A549 (cell line): ENCODE measurements around the gene MYBPHL. TPM values are rescaled to one million over a fixed set of nuclear protein-coding genes. Genes with fewer than 3 reads are reported as not detected.

Experiments used
- ATAC-seq, 2 experiments: fragments of 200-7000 bp in 1 of 2; fragments of >200 bp in 1 of 2; cut with Nextera tagmentation in 1 of 2; cut with Tn5 transposase in 1 of 2; 3 replicates each; pipeline versions ENCODE4 v1.8.0 to v1.9.1; 2018 to 2020; ENCODE audit warnings: mild to moderate bottlenecking in 1 of 2, moderate library complexity in 1 of 2
- CTCF ChIA-PET: fragments of 300-600 bp; sonication (Branson Sonifier 250); formaldehyde crosslinking; extraction: SDS; loops from one replicate; lab custom pipeline; 2021; ENCODE audit warnings: antibody characterized with exemption, inconsistent platforms; lab: Yijun Ruan, JAX
- POLR2A ChIA-PET: fragments of 350-600 bp; formaldehyde crosslinking; extraction: SDS; loops from one replicate; lab custom pipeline; 2021; ENCODE audit warnings: antibody characterized with exemption, inconsistent platforms; lab: Yijun Ruan, JAX
- DNase-seq, 2 experiments: peaks; one replicate each; pipeline versions ENCODE4 v3.0.0 to v3.0.0-alpha.2; 2011 to 2016; ENCODE audit warnings: low read depth in 1 of 2, low spot score in 1 of 2
- FAIRE-seq: peaks from 2 replicates; lab custom pipeline; 2011; peaks lifted over from hg19 to GRCh38; lab: Jason Lieb, UNC
- H3K27ac ChIP-seq, 2 experiments: fragments of >200 bp; sonication (Bioruptor Twin); formaldehyde crosslinking; 3 replicates each; pipeline ENCODE4 v1.5.1; 2016 to 2017
- H3K4me1 ChIP-seq: fragments of >200 bp; sonication (Bioruptor Twin); formaldehyde crosslinking; 3 replicates; pipeline ENCODE4 v1.6.1; 2016
- H3K4me2 ChIP-seq: fragments of >200 bp; sonication (Bioruptor Twin); formaldehyde crosslinking; 3 replicates; pipeline ENCODE4 v1.6.1; 2016
- H3K4me3 ChIP-seq: fragments of >200 bp; sonication (Bioruptor Twin); formaldehyde crosslinking; 3 replicates; pipeline ENCODE4 v1.5.1; 2016
- H3K9me3 ChIP-seq: fragments of >200 bp; sonication (Bioruptor Twin); formaldehyde crosslinking; 3 replicates; pipeline ENCODE4 v1.6.1; 2016
- BHLHE40 ChIP-seq: IDR thresholded peaks from 2 replicates; pipeline ENCODE4 v1.6.1; 2012; ENCODE audit warnings: low read depth, low read length, inconsistent platforms
- CEBPB ChIP-seq, 2 experiments: fragments of >200 bp in 1 of 2; sonication (Bioruptor Twin) in 1 of 2; formaldehyde crosslinking in 1 of 2; IDR thresholded peaks; 2 replicates each; pipeline ENCODE4 v1.6.1; 2012 to 2016
- EHF ChIP-seq: fragments of 250-450 bp; sonication (Bioruptor Pico); IDR thresholded peaks from 2 replicates; pipeline ENCODE4 v1.5.0; 2020; ENCODE audit warnings: mild to moderate bottlenecking
- FOSB ChIP-seq: fragments of 250-450 bp; sonication (Bioruptor Pico); IDR thresholded peaks from 2 replicates; pipeline ENCODE4 v1.5.0; 2020; ENCODE audit warnings: mild to moderate bottlenecking, moderate library complexity
- FOXS1 ChIP-seq: fragments of 250-450 bp; sonication (Bioruptor Pico); IDR thresholded peaks from 2 replicates; pipeline ENCODE4 v1.5.0; 2020; ENCODE audit warnings: mild to moderate bottlenecking, moderate library complexity
- JUN ChIP-seq, 2 experiments: fragments of >200 bp; sonication (Bioruptor Twin); formaldehyde crosslinking; IDR thresholded peaks; 2 replicates in 1 of 2; 3 replicates in 1 of 2; pipeline ENCODE4 v1.6.1; 2016 to 2017
- JUNB ChIP-seq: fragments of >200 bp; sonication (Bioruptor Twin); formaldehyde crosslinking; IDR thresholded peaks from 2 replicates; pipeline ENCODE4 v1.6.1; 2016
- KDM5A ChIP-seq: fragments of 200-600 bp; sonication (generic); IDR thresholded peaks from 2 replicates; pipeline ENCODE4 v1.6.1; 2016; ENCODE audit warnings: antibody characterized with exemption, mild to moderate bottlenecking
- MAFK ChIP-seq: fragments of 450-650 bp; IDR thresholded peaks from 2 replicates; pipeline ENCODE4 v1.6.1; 2014; ENCODE audit not compliant: partially characterized antibody
- MAZ ChIP-seq: fragments of 150-350 bp; IDR thresholded peaks from 2 replicates; pipeline ENCODE4 v1.6.1; 2014; ENCODE audit warnings: antibody characterized with exemption, low read depth, low read length, borderline replicate concordance
- MYC ChIP-seq: IDR thresholded peaks from 2 replicates; pipeline ENCODE4 v1.6.1; 2012; ENCODE audit warnings: mild to moderate bottlenecking, inconsistent platforms, low read length, improper control_type of control experiment, borderline replicate concordance
- NFE2L2 ChIP-seq: fragments of 150-350 bp; conservative IDR thresholded peaks from 2 replicates; pipeline ENCODE4 v1.6.1; 2014; ENCODE audit warnings: low read length
- NR3C1 ChIP-seq: fragments of >200 bp; sonication (Bioruptor Twin); formaldehyde crosslinking; IDR thresholded peaks from 3 replicates; pipeline ENCODE4 v1.6.1; 2017
- PHF8 ChIP-seq: fragments of 200-600 bp; sonication (generic); IDR thresholded peaks from 2 replicates; pipeline ENCODE4 v1.6.1; 2016; ENCODE audit warnings: low read depth, mild to moderate bottlenecking, antibody characterized with exemption, moderate library complexity, borderline replicate concordance
- TP53 ChIP-seq: fragments of 250-450 bp; sonication (Bioruptor Pico); IDR thresholded peaks from 2 replicates; pipeline ENCODE4 v1.5.0; 2021; ENCODE audit warnings: mild to moderate bottlenecking, moderate library complexity
- ZC3H11A ChIP-seq: fragments of 450-650 bp; IDR thresholded peaks from 2 replicates; pipeline ENCODE4 v1.6.1; 2014; ENCODE audit warnings: antibody characterized with exemption, mild to moderate bottlenecking
- ZFP36 ChIP-seq: fragments of 450-650 bp; IDR thresholded peaks from 2 replicates; pipeline ENCODE4 v1.6.1; 2014; ENCODE audit warnings: borderline replicate concordance; ENCODE audit not compliant: partially characterized antibody
- WGBS: methylation state at CpG from one replicate; pipeline ENCODE4 v1.1.6; 2017; ENCODE audit errors: missing lambda C conversion rate; 5-methylcytosine and 5-hydroxymethylcytosine counted together
- polyA plus RNA-seq, 4 experiments: library from polyadenylated mRNA; depleted of rRNA in 3 of 4; stranded (reverse); fragments of >200 nt; fragmentation: RNase III in 1 of 4; extraction: RNeasy Plus Mini Kit Qiagen cat#74134 plus additional on column Dnase treatment in 1 of 4; gene quantifications; 2 replicates in 3 of 4; 3 replicates in 1 of 4; pipeline ENCODE4 v1.2.3, GENCODE V29; 2011 to 2017
- TF ChIP-seq, protein P1 (sequence below): IDR thresholded peaks from 2 replicates; pipeline ENCODE4 v1.6.1; 2012; ENCODE audit warnings: low read depth, borderline replicate concordance
- TF ChIP-seq, protein P2 (sequence below): fragments of 250-450 bp; sonication (Bioruptor Pico); IDR thresholded peaks from 2 replicates; pipeline ENCODE4 v1.5.0; 2021; ENCODE audit warnings: mild to moderate bottlenecking, moderate library complexity, borderline replicate concordance

MYBPHL gene
- polyA plus RNA-seq, 2 of the 4 experiments (the other 2 are of a cell fraction) = not detected

DNA sequence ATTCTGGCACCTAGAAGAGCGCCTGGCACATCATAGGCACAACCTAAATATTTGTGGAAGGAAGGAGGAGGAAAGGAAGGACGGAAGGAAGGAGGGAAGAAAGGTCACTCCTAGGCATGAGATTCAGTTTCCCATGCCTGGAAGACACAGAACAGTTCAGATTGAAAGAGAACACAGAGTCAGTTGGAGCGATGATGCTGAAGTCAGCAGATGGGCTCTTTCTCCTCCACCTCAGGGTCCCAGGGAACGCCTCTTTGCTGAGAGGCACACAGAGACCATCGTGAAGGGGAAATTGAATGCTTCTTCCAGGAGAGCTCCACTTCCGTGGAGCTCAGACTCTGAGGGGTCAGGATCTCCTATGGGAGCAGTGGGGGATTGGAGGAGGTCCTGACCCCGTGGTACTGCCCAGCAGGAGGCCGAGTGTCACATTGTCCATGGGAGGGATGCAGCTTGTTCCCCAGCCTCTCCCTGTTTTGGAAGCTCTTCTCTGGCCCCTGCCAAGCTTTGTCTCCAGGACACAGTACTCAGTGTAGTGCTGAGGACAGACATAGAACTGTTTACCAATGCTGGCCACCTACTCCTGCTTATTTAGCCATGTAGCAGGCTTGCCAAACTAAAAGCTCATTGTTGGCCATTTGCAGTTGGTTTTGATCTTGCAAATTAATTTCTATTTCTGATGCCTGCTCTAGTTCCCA lies 2.4 kb downstream of the MYBPHL start:
- H3K4me3 ChIP-seq = no peak overlapping the region
- CTCF ChIA-PET = interaction anchor here (0.6 to 1.6 kb wide), 4 partner anchors 12 to 94 kb away, joined by 3 to 4 read pairs (median 3); no protein-coding TSS in a partner anchor
- FAIRE-seq = no peak
- no peaks in the 10 kb centered on the region for H3K9me3 ChIP-seq
- no peaks in the 10 kb centered on the region for H3K4me1 ChIP-seq
- no peak overlapping the region for H3K27ac ChIP-seq
- WGBS = 57% methylated on average over 7 of the region's 8 CpGs
- no peak for DNase-seq
- ATAC-seq = no peak
- POLR2A ChIA-PET = interaction anchor here (0.6 kb wide), 1 partner anchor 108 kb away, joined by 3 read pairs; no protein-coding TSS in a partner anchor
- TF ChIP-seq PHF8 (no peak), KDM5A (no peak), EHF (CRISPR knock-in tag) (no peak), JUNB (no peak), MAZ (no peak), BHLHE40 (no peak), MAFK (no peak), NFE2L2 (no peak), ZC3H11A (no peak)
- TF ChIP-seq, protein P1, sequence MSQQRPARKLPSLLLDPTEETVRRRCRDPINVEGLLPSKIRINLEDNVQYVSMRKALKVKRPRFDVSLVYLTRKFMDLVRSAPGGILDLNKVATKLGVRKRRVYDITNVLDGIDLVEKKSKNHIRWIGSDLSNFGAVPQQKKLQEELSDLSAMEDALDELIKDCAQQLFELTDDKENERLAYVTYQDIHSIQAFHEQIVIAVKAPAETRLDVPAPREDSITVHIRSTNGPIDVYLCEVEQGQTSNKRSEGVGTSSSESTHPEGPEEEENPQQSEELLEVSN = no peak
- TF ChIP-seq, all 56 proteins: peak for 0
- no peak overlapping the region for H3K4me2 ChIP-seq

DNA sequence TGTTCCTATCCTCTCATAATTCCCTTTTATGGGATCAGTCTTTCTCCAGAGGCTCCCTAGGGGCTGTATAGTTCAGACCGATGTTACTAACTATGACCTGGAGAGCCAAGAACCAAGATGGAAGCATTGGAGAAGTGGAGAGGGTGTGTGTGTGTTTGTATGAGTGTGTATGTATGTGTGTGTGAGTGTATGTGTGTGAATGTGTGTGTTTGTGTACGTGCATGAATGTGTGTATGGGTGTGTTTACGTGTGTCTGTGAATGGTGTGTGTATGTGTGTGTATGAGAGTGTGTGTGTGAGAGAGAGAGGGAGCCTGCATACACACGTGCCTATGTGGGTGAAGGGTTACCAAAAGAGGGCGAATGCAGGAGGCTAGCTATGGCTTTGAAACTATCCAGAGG lies 4.9 kb downstream of the MYBPHL start:
- Histone ChIP-seq H3K4me2 (no peak overlapping the region), H3K27ac (no peak overlapping the region), H3K4me1 (peaks cover 3% of the 10 kb centered on the region; the same call in 1 of the 3 replicates), H3K4me3 (no peak overlapping the region), H3K9me3 (no peaks in the 10 kb centered on the region)
- DNase-seq (no peak), FAIRE-seq (no peak), ATAC-seq (no peak)
- TF ChIP-seq ZFP36 (no peak), NFE2L2 (no peak), BHLHE40 (no peak), TP53 (CRISPR knock-in tag) (no peak), FOXS1 (CRISPR knock-in tag) (no peak), JUNB (no peak)
- TF ChIP-seq, protein P2, sequence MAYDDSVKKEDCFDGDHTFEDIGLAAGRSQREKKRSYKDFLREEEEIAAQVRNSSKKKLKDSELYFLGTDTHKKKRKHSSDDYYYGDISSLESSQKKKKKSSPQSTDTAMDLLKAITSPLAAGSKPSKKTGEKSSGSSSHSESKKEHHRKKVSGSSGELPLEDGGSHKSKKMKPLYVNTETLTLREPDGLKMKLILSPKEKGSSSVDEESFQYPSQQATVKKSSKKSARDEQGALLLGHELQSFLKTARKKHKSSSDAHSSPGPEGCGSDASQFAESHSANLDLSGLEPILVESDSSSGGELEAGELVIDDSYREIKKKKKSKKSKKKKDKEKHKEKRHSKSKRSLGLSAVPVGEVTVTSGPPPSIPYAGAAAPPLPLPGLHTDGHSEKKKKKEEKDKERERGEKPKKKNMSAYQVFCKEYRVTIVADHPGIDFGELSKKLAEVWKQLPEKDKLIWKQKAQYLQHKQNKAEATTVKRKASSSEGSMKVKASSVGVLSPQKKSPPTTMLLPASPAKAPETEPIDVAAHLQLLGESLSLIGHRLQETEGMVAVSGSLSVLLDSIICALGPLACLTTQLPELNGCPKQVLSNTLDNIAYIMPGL (CRISPR knock-in tag) = no peak
- 52% methylated on average over 5 of the region's 5 CpGs for WGBS
- ChIA-PET POLR2A (no interaction called here), CTCF (no interaction called here)

DNA sequence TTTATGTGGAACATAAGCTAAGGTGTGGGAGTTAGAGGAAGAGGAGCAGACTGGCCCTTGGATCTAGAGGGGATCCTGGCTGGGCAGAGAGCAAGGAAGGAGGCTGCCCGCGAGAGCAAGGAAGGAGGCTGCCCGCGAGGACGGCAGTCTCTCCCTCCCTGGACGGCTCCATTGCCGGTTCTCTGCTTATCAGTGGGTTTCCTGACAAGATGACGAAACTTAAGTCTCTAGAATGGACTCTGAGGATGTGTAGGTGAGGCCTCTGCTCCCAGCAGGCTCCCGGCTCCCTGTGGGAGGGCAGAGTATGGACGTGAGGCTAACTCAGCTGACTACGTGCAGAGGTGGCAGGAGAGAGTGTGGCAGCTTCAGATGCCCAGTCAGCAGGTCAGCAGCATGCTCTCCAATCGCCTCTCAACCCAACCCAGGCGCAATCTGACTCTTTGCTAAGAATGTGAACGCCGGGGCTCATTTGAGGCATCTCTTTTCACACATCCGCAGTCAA lies 6.1 kb downstream of the MYBPHL start:
- Histone ChIP-seq H3K4me1 (peaks cover 3% of the 10 kb centered on the region; the same call in 1 of the 3 replicates), H3K4me3 (no peak overlapping the region), H3K9me3 (no peaks in the 10 kb centered on the region)
- no peak for ATAC-seq
- DNase-seq = no peak
- POLR2A ChIA-PET = no interaction called here
- WGBS = 75% methylated on average over 16 of the region's 16 CpGs
- TF ChIP-seq MYC (no peak), JUN (IDR thresholded peaks at IDR 0.05) (no peak), PHF8 (no peak), FOSB (CRISPR knock-in tag) (no peak), NR3C1 (no peak), CEBPB (IDR thresholded peaks at IDR 0.05) (no peak)
- TF ChIP-seq, all 56 proteins: peak for 0
- CTCF ChIA-PET = no interaction called here
- Histone ChIP-seq H3K4me2 (no peak overlapping the region), H3K27ac (no peak overlapping the region)
- FAIRE-seq = no peak
